Thyroid gland (tissue), 4 donors: ENCODE results near the gene BLID. TPM values are rescaled to one million over a fixed set of nuclear protein-coding genes. Genes with fewer than 3 reads are reported as not detected.

Source experiments
- DNase-seq, 2 donors: peaks; one replicate each; pipeline ENCODE4 v3.0.0-alpha.2; 2019
- H3K27ac ChIP-seq, 3 donors: fragments of 200-600 bp; sonication (generic); 1 replicate in 2 of 3; 2 replicates in 1 of 3; pipeline ENCODE4 v1.5.1; 2016 to 2019; ENCODE audit warnings: mild to moderate bottlenecking in 1 of 3, moderate library complexity in 1 of 3
- H3K27me3 ChIP-seq: fragments of 200-600 bp; sonication (generic); one replicate; pipeline ENCODE4 v1.5.1; 2019
- H3K36me3 ChIP-seq, 2 donors: fragments of 200-600 bp; sonication (generic); one replicate each; pipeline ENCODE4 v1.5.1; 2016 to 2019
- H3K4me1 ChIP-seq, 2 donors: fragments of 200-600 bp; sonication (generic); one replicate each; pipeline ENCODE4 v1.5.1; 2017 to 2019
- H3K4me3 ChIP-seq, 3 donors: fragments of 200-600 bp; sonication (generic); replicated peaks in 1 of 3; 1 replicate in 2 of 3; 2 replicates in 1 of 3; pipeline ENCODE4 v1.5.1; 2016; ENCODE audit warnings: mild to moderate bottlenecking in 1 of 3
- H3K9me3 ChIP-seq: fragments of 200-600 bp; sonication (generic); one replicate; pipeline ENCODE4 v1.5.1; 2017
- POLR2A ChIP-seq, 2 donors: fragments of 450-650 bp; IDR thresholded peaks; one replicate each; pipeline ENCODE4 v1.6.1; 2017; ENCODE audit warnings: antibody characterized with exemption in 2 of 2, mild to moderate bottlenecking in 2 of 2, moderate library complexity in 1 of 2
- WGBS, 2 donors: methylation state at CpG; one replicate each; pipeline ENCODE4 v1.1.5; 2017; 5-methylcytosine and 5-hydroxymethylcytosine counted together
- intact Hi-C: fragments of 100-400 bp; cut with DNase I; formaldehyde crosslinking; loops from one replicate; pipeline ENCODE4 v1.15.1; 2023
- total RNA-seq, 4 donors: library from RNA; depleted of rRNA; stranded (reverse); fragments of >200 nt; gene quantifications; one replicate each; pipeline ENCODE4 v1.2.3, GENCODE V29; 2016
- TF ChIP-seq, protein P1 (sequence below), 6 experiments: fragments of 200-600 bp in 3 of 6; fragments of 450-650 bp in 3 of 6; sonication (generic) in 3 of 6; IDR thresholded peaks; one replicate each; pipeline ENCODE4 v1.5.1; 2016 to 2019; ENCODE audit warnings: antibody characterized with exemption in 6 of 6, mild to moderate bottlenecking in 2 of 6, inconsistent platforms in 1 of 6, moderate library complexity in 1 of 6

BLID gene
- total RNA-seq, 4 donors from 2014 or later: 4.8 to 11.5 (median 7.4) TPM

DNA sequence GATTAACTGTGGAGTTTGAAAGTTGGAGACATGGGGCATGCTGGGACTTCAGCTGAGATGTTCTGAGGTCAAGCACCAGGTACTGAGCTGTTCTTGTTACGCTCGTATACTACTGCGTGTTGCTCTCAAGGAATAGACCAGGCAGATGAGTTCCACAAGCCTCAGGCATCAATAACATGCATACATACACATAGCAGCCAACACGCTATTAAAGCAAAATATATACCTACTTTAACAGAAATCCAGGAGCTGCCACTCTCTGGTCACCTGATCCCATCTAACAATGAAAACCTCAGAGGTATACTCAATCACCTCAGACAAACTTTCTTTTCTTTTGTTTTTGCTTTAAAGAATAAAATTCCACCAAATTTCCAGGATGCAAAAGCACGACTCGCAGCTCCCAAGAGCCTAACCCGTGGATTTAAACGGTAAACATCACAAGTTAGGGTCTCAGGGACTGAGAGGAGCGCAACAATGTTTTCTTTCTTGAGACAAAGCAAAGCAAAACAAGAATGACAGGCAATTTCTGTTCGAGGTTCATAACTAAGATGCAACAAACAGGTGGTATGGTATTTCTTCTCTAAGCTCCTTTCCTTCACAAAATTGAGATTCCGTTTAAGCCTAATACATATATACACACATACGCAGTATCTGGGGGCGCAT is 16.5 kb downstream of the BLID start:
- H3K4me3 ChIP-seq: peak overlapping the region in 2 of 3 donors; percentile 47
- no peaks in the 10 kb centered on the region for H3K36me3 ChIP-seq
- peak; percentile 39 to 43 for DNase-seq
- peak overlapping the region; percentile 93 to 94 (median 94) for H3K27ac ChIP-seq
- TF ChIP-seq, protein P1, sequence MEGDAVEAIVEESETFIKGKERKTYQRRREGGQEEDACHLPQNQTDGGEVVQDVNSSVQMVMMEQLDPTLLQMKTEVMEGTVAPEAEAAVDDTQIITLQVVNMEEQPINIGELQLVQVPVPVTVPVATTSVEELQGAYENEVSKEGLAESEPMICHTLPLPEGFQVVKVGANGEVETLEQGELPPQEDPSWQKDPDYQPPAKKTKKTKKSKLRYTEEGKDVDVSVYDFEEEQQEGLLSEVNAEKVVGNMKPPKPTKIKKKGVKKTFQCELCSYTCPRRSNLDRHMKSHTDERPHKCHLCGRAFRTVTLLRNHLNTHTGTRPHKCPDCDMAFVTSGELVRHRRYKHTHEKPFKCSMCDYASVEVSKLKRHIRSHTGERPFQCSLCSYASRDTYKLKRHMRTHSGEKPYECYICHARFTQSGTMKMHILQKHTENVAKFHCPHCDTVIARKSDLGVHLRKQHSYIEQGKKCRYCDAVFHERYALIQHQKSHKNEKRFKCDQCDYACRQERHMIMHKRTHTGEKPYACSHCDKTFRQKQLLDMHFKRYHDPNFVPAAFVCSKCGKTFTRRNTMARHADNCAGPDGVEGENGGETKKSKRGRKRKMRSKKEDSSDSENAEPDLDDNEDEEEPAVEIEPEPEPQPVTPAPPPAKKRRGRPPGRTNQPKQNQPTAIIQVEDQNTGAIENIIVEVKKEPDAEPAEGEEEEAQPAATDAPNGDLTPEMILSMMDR (IDR thresholded peaks at IDR 0.05): no peak
- TF ChIP-seq POLR2A (IDR thresholded peaks at IDR 0.05): peak in 1 of 2 donors; percentile 65
- intact Hi-C loops: loop anchor here (5.0 kb wide), 2 partner anchors 108 to 442 kb away; no protein-coding TSS in a partner anchor
- WGBS, 2 donors: 12 to 24% methylated on average over 13 of the region's 13 CpGs
- H3K9me3 ChIP-seq: no peaks in the 10 kb centered on the region
- H3K27me3 ChIP-seq: no peaks in the 10 kb centered on the region
- peaks cover 0 to 5% of the 10 kb centered on the region in 2 donors for H3K4me1 ChIP-seq

DNA sequence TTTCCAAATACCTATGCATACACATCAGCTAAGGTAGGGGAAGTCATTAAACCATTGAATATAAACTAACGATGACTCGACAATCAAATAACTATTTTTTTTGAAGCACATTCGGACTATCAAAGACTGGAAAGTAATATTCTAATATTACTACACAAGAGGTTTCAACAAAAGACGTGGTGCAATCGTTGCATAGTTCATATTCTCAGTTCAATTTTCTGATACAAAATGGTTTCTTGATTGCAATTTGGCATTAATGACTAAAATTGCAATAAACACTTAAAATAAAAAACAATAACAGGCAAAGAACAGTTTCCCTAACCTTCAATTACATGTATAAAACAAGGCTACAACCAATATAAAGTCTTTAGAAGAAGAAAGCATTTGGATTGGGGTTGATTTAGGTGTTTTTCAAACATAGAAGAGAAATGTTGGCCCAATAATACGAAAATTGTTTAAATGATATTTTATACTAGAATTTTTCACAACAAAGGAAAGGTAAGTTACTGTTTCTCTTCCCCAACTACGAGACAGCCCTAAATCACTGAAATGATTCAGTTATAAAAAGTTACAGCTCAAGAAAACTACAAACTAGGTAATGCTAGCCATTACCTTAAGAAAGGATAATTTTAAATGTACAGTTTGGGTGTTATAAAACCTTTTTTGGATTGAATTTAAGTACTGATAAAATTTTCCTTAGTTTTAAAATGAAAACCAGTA is 17.6 kb downstream of the BLID start:
- DNase-seq: no peak
- no peaks in the 10 kb centered on the region for H3K9me3 ChIP-seq
- no peak for TF ChIP-seq POLR2A (IDR thresholded peaks at IDR 0.05)
- TF ChIP-seq, protein P1 (IDR thresholded peaks at IDR 0.05): no peak
- H3K4me1 ChIP-seq: peaks cover 3 to 10% of the 10 kb centered on the region in 2 donors
- WGBS, 2 donors: 21 to 28% methylated on average over 7 of the region's 7 CpGs
- H3K4me3 ChIP-seq: peak overlapping the region in 2 of 3 donors; percentile 16 to 47
- H3K36me3 ChIP-seq: no peaks in the 10 kb centered on the region
- H3K27me3 ChIP-seq: no peaks in the 10 kb centered on the region
- H3K27ac ChIP-seq: peak overlapping the region; percentile 93 to 94 (median 94)
- intact Hi-C loops: no loop called here

DNA sequence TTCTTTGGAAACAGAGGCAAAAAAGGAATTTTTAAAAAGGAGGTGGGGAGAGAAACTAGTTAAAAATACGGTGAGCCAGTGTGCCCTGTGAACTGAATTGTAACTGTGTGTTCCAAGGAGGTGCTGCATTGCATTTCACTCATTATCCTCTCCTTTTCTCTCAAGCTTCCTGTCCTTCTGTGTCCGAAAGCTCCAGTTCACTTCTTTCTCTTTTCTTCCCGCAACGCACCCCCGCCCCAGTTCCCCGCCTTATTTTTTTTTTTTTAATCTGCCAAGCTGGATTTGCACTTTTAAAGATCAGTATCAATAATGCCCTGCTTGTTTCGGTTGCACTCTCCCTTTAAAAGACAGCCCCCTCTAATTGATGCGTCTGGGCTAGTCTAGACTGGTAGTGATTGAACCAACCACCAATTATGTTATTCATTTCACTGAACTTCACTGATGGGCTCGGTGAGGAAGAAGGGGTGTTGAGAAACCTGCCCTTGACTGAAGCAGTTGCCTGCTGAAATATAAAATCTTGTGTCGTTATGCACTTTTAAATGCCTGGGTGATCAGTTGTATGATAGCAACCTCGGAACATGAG is 18.5 kb downstream of the BLID start:
- Histone ChIP-seq H3K4me1 (peaks cover 6 to 10% of the 10 kb centered on the region in 2 donors), H3K36me3 (no peaks in the 10 kb centered on the region), H3K4me3 (peak overlapping the region in 2 of 3 donors; percentile 16 to 47), H3K9me3 (no peaks in the 10 kb centered on the region), H3K27me3 (no peaks in the 10 kb centered on the region), H3K27ac (peak overlapping the region; percentile 93 to 94 (median 94))
- intact Hi-C loops: no loop called here
- DNase-seq: peak; percentile 19 to 23
- peak in 1 of 2 donors; percentile 43 for TF ChIP-seq POLR2A (IDR thresholded peaks at IDR 0.05)
- TF ChIP-seq, protein P1 (IDR thresholded peaks at IDR 0.05): no peak
- WGBS, 2 donors: 13 to 18% methylated on average over 11 of the region's 11 CpGs

DNA sequence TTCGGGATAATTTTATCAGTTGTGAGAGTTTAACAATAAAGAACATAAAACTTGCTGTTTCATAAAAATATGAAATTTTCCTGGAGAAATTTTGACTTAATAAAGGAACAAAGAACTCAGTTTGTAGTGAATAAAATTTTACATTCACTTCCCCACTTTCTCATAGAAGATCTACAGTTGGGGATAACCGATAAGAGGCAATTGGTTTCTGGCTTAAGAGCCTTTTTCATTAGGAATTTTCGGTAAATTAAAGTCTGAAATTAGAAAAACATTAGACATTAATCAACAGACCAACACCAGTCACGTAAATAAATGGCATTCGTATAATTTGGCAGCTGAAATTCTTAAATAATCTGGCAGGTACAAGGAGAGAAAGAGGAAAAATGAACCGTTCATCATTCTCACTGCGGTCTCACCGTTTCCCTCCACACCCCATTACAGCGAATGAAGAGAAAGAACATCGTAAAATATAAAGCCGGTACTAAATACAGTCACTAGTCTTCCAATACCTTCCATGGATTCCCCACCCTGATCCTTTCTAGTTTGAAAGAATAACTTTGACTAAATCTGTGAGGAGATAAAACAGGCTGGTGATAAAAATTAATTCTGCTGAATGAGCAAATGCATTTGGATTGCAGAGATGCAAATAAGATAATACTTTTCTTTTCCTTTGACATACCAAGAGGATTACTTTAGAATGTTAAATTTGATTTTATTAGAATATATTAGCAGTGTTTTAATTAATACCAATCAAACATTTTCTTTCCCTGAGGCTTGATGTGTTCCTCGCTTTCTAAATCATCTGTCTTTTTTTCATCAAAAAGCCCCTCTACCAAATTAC is 19.5 kb downstream of the BLID start:
- TF ChIP-seq POLR2A (IDR thresholded peaks at IDR 0.05): no peak
- TF ChIP-seq, protein P1 (IDR thresholded peaks at IDR 0.05): no peak
- peak overlapping the region; percentile 93 to 94 (median 94) for H3K27ac ChIP-seq
- H3K27me3 ChIP-seq: no peaks in the 10 kb centered on the region
- 62 to 69% methylated on average over 12 of the region's 12 CpGs for WGBS, 2 donors
- H3K4me1 ChIP-seq: peaks cover 5 to 6% of the 10 kb centered on the region in 2 donors
- no peak overlapping the region for H3K4me3 ChIP-seq
- H3K36me3 ChIP-seq: no peaks in the 10 kb centered on the region
- DNase-seq: no peak
- intact Hi-C loops: no loop called here
- no peaks in the 10 kb centered on the region for H3K9me3 ChIP-seq
